ENCODE results near the gene EPB41L4B.
A peak's percentile ranks its signal among the peaks of the same experiment; 100 is the strongest.

EPB41L4B gene

GRCh38 chr9:109253637-109254284, 67.1 kb downstream of the EPB41L4B start:
- TF ChIP-seq, protein P1, sequence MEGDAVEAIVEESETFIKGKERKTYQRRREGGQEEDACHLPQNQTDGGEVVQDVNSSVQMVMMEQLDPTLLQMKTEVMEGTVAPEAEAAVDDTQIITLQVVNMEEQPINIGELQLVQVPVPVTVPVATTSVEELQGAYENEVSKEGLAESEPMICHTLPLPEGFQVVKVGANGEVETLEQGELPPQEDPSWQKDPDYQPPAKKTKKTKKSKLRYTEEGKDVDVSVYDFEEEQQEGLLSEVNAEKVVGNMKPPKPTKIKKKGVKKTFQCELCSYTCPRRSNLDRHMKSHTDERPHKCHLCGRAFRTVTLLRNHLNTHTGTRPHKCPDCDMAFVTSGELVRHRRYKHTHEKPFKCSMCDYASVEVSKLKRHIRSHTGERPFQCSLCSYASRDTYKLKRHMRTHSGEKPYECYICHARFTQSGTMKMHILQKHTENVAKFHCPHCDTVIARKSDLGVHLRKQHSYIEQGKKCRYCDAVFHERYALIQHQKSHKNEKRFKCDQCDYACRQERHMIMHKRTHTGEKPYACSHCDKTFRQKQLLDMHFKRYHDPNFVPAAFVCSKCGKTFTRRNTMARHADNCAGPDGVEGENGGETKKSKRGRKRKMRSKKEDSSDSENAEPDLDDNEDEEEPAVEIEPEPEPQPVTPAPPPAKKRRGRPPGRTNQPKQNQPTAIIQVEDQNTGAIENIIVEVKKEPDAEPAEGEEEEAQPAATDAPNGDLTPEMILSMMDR (IDR thresholded peaks at IDR 0.05; ENCODE audit: insufficient read depth, low read depth, low read length, missing control alignments) = peak; percentile 8
- DNase-seq (ENCODE audit: low read depth) = peak; percentile 88
- no peak overlapping the region for H3K4me3 ChIP-seq (ENCODE audit: low read length)

- H3K4me3 ChIP-seq (ENCODE audit: low read length) = no peak overlapping the region
- TF ChIP-seq, protein P1 (IDR thresholded peaks at IDR 0.05; ENCODE audit: insufficient read depth, low read depth, low read length, missing control alignments) = no peak
Measured at GRCh38 chr9:109253241-109253636, 67.6 kb downstream of the EPB41L4B start.

GRCh38 chr9:109252291-109252690, 68.6 kb downstream of the EPB41L4B start:
- DNase-seq (ENCODE audit: low read depth) = peak; percentile 84
- TF ChIP-seq, protein P1 (IDR thresholded peaks at IDR 0.05; ENCODE audit: insufficient read depth, low read depth, low read length, missing control alignments) = no peak
- no peak overlapping the region for H3K4me3 ChIP-seq (ENCODE audit: low read length)

More at GRCh38 chr9:109253241-109253636, 67.6 kb downstream of the EPB41L4B start:
- DNase-seq (ENCODE audit: low read depth) = no peak

DNA sequence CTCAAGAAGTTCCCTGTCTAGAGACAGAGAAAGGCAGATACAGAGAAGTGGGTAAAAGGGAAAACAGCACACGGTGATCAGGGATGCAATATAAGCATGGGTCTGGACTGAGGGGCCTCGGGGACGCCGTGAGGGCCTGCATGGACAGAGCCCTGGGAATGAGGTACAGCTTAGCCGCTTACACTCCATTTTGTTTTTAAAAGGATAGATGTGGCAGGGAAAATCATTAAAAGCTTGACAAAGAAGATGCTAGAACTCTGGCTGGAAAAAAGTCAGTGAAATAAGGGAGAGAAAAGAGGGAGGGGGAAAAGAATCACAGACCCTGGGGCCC, 69.1 kb downstream of the EPB41L4B start:
- DNase-seq (ENCODE audit: low read depth) = no peak
- no peak overlapping the region for H3K4me3 ChIP-seq (ENCODE audit: low read length)
- TF ChIP-seq, protein P1 (IDR thresholded peaks at IDR 0.05; ENCODE audit: insufficient read depth, low read depth, low read length, missing control alignments) = no peak

DNA sequence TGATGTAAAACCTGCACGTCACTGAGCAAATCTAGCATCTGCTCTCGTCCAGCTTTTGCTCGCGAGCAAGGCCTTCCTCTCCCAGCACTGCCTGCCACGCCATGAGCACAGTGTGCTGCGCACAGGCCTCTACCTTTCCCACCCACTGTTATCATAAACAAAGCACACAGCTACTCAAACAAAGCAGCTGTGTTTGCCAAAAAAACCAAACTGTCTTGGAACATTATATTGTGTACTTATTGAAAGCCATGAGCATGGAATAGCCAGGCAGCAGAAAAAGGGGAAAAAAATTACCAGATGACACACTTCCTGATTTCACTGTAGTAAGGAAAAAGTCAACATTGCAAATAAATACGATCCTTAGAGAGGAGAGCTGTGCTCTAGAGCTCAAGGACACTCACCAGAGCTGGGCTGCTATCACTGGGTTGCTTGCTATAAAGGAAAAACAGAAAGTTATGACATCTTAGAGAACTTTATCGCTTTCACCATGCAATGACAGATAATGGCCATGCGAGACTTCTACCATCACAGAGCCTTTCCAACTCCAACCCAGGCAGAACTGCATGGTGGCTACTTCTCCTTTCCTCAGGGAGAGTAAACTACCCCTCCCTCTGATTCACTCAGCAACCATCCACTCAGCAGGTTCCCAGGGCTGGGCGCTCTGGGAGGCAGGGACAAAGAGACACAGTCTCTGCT, 69.6 kb downstream of the EPB41L4B start:
- H3K4me3 ChIP-seq (ENCODE audit: low read length) = no peak overlapping the region
- peak; percentile 91 for DNase-seq (ENCODE audit: low read depth)
- TF ChIP-seq, protein P1 (IDR thresholded peaks at IDR 0.05; ENCODE audit: insufficient read depth, low read depth, low read length, missing control alignments) = no peak

DNA sequence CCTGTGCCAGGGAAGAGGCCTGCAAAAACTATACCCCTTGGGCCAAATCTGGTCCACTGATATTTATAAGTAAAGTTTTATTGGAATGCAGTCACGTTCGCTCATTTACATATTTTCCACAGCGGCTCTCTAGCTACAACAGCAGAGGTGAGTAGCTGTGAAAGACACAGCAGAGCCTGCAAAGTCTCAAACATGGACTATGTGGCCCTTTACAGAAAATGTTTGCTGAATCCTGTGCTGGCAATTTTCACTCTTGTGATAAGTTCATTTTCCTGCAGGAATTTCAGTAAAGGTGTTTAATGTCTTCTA, 70.1 kb downstream of the EPB41L4B start:
- TF ChIP-seq, protein P1 (IDR thresholded peaks at IDR 0.05; ENCODE audit: insufficient read depth, low read depth, low read length, missing control alignments) = no peak
- no peak for DNase-seq (ENCODE audit: low read depth)
- H3K4me3 ChIP-seq (ENCODE audit: low read length) = no peak overlapping the region

- TF ChIP-seq, protein P1 (IDR thresholded peaks at IDR 0.05; ENCODE audit: insufficient read depth, low read depth, low read length, missing control alignments) = no peak
- no peak overlapping the region for H3K4me3 ChIP-seq (ENCODE audit: low read length)
- DNase-seq (ENCODE audit: low read depth) = peak; percentile 52
Measured at GRCh38 chr9:109250311-109250741, 70.5 kb downstream of the EPB41L4B start.

Data from epithelial cell of esophagus (primary cell).